PC-3 (cell line): ENCODE measurements around the gene CACNA1C. TPM values are rescaled to one million over a fixed set of nuclear protein-coding genes. Genes with fewer than 3 reads are reported as not detected.

Experiments used
- ATAC-seq: fragments of 200-7000 bp; cut with Tn5 transposase; 2 replicates; pipeline ENCODE4 v1.9.1; 2020; ENCODE audit warnings: mild to moderate bottlenecking, moderate library complexity
- BruUV-seq: library from RNA; stranded (reverse); fragments of 400-500 nt; replicated peaks from 2 replicates; lab custom pipeline; 2021; lab: Mats Ljungman, UMichigan
- CTCF ChIA-PET: fragments of 300-600 bp; sonication (Branson Sonifier 250); formaldehyde crosslinking; loops from one replicate; lab custom pipeline; 2022; ENCODE audit warnings: antibody characterized with exemption; lab: Charles Lee
- POLR2A ChIA-PET: fragments of 300-600 bp; sonication (Branson Sonifier 250); formaldehyde crosslinking; loops from one replicate; lab custom pipeline; 2022; ENCODE audit warnings: antibody characterized with exemption; ENCODE audit not compliant: unreplicated experiment; lab: Charles Lee
- DNase-seq: peaks from one replicate; pipeline ENCODE4 v3.0.0-alpha.2; 2015
- H2AFZ ChIP-seq: fragments of 300-600 bp; sonication (generic); 2 replicates; pipeline ENCODE4 v1.6.0; 2016; ENCODE audit warnings: antibody characterized with exemption, low read length
- H3F3A ChIP-seq: fragments of 300-600 bp; sonication (generic); one replicate; pipeline ENCODE4 v1.6.0; 2017; ENCODE audit warnings: antibody characterized with exemption, low read length, control low read depth, mild to moderate bottlenecking; ENCODE audit not compliant: unreplicated experiment
- H3K27ac ChIP-seq: fragments of 300-600 bp; sonication (generic); 2 replicates; pipeline ENCODE4 v1.5.1; 2016; ENCODE audit warnings: mild to moderate bottlenecking, low read length
- H3K27me3 ChIP-seq: fragments of 300-600 bp; sonication (generic); 2 replicates; pipeline ENCODE4 v1.6.1; 2016; ENCODE audit warnings: low read length, mixed read lengths
- H3K36me3 ChIP-seq: fragments of 300-600 bp; sonication (generic); 2 replicates; pipeline ENCODE4 v1.6.1; 2016; ENCODE audit warnings: low read depth, mixed run types, low read length, mixed read lengths
- H3K4me1 ChIP-seq: fragments of 300-600 bp; sonication (generic); 2 replicates; pipeline ENCODE4 v1.5.1; 2016; ENCODE audit warnings: low read length; ENCODE audit not compliant: insufficient read depth
- H3K4me2 ChIP-seq: fragments of 300-600 bp; sonication (generic); 2 replicates; pipeline ENCODE4 v1.6.0; 2016; ENCODE audit warnings: low read length
- H3K4me3 ChIP-seq: fragments of 300-600 bp; sonication (generic); 2 replicates; pipeline ENCODE4 v1.5.1; 2016; ENCODE audit warnings: mild to moderate bottlenecking, low read length, mixed read lengths
- H3K79me2 ChIP-seq: fragments of 300-600 bp; sonication (generic); 2 replicates; pipeline ENCODE4 v1.6.1; 2017; ENCODE audit warnings: low read length, mixed read lengths
- H3K9ac ChIP-seq: fragments of 300-600 bp; sonication (generic); 2 replicates; pipeline ENCODE4 v1.6.0; 2016; ENCODE audit warnings: mild to moderate bottlenecking, low read length
- H3K9me2 ChIP-seq: fragments of 300-600 bp; sonication (generic); replicated peaks from 2 replicates; pipeline ENCODE4 v1.6.1; 2016; ENCODE audit warnings: mixed run types, low read length, mixed read lengths
- H3K9me3 ChIP-seq: fragments of 300-600 bp; sonication (generic); 2 replicates; pipeline ENCODE4 v1.6.1; 2016; ENCODE audit warnings: low read length, mixed read lengths
- H4K20me1 ChIP-seq: fragments of 300-600 bp; sonication (generic); 2 replicates; pipeline ENCODE4 v1.6.1; 2016; ENCODE audit warnings: low read length, mixed read lengths
- EZH2 ChIP-seq: fragments of 300-600 bp; sonication (generic); IDR thresholded peaks from one replicate; pipeline ENCODE4 v1.6.1; 2017; ENCODE audit warnings: antibody characterized with exemption, mild to moderate bottlenecking, low read length; ENCODE audit not compliant: unreplicated experiment
- EZH2phosphoT487 ChIP-seq: fragments of 300-600 bp; sonication (generic); IDR thresholded peaks from 2 replicates; pipeline ENCODE4 v1.6.1; 2018; ENCODE audit warnings: mild to moderate bottlenecking, antibody characterized with exemption, low read length, borderline replicate concordance
- intact Hi-C: fragments of 100-400 bp; cut with micrococcal nuclease; formaldehyde crosslinking; loops from 2 replicates; pipeline ENCODE4 v1.9.0; 2023
- total RNA-seq: library from RNA; depleted of rRNA; stranded (reverse); fragments of >200 nt; gene quantifications from 2 replicates; pipeline ENCODE4 v1.2.3, GENCODE V29; 2014
- TF ChIP-seq, protein P1 (sequence below): fragments of 300-600 bp; sonication (generic); conservative IDR thresholded peaks from 2 replicates; pipeline ENCODE4 v1.5.1; 2017; ENCODE audit warnings: antibody characterized with exemption, low read depth, mild to moderate bottlenecking, low read length

The CACNA1C gene
- total RNA-seq, 1 experiment from 2014 or later, result not detected

DNA sequence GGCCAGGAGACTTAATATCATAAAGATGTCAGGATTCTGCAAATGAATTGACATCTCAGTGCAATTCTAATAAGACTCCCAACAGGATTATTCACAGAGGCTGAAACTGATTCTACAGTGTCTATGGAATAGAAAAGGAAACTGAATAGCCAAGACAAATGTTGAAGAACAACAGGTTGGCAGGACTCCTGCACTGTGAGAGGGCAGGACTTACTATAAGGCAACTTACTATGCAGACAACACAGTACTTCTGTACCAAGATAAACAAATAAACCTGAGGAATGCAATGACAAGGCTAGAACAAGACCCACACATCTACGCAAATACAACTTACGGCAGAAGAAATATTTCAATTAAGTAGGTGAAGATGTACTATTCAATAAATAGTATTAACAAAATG is 609.7 kb downstream of the CACNA1C start:
- Histone ChIP-seq H3K4me3 (no peak overlapping the region), H4K20me1 (no peaks in the 10 kb centered on the region), H3K4me1 (no peaks in the 10 kb centered on the region), H3K27me3 (peaks cover 55% of the 10 kb centered on the region), H2AFZ (no peak overlapping the region), H3K79me2 (no peaks in the 10 kb centered on the region), H3F3A (no peaks in the 10 kb centered on the region), H3K9me3 (no peaks in the 10 kb centered on the region), H3K9me2 (no peaks in the 10 kb centered on the region), H3K4me2 (no peak overlapping the region), H3K36me3 (no peaks in the 10 kb centered on the region), H3K9ac (no peak overlapping the region), H3K27ac (no peak overlapping the region)
- DNase-seq (no peak), ATAC-seq (no peak)
- TF ChIP-seq EZH2 (no peak), EZH2phosphoT487 (no peak)
- TF ChIP-seq, protein P1, sequence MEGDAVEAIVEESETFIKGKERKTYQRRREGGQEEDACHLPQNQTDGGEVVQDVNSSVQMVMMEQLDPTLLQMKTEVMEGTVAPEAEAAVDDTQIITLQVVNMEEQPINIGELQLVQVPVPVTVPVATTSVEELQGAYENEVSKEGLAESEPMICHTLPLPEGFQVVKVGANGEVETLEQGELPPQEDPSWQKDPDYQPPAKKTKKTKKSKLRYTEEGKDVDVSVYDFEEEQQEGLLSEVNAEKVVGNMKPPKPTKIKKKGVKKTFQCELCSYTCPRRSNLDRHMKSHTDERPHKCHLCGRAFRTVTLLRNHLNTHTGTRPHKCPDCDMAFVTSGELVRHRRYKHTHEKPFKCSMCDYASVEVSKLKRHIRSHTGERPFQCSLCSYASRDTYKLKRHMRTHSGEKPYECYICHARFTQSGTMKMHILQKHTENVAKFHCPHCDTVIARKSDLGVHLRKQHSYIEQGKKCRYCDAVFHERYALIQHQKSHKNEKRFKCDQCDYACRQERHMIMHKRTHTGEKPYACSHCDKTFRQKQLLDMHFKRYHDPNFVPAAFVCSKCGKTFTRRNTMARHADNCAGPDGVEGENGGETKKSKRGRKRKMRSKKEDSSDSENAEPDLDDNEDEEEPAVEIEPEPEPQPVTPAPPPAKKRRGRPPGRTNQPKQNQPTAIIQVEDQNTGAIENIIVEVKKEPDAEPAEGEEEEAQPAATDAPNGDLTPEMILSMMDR, result no peak
- CTCF ChIA-PET, result no interaction called here
- BruUV-seq, result no TSS peak
- intact Hi-C loops, result no loop called here
- POLR2A ChIA-PET, result no interaction called here

DNA sequence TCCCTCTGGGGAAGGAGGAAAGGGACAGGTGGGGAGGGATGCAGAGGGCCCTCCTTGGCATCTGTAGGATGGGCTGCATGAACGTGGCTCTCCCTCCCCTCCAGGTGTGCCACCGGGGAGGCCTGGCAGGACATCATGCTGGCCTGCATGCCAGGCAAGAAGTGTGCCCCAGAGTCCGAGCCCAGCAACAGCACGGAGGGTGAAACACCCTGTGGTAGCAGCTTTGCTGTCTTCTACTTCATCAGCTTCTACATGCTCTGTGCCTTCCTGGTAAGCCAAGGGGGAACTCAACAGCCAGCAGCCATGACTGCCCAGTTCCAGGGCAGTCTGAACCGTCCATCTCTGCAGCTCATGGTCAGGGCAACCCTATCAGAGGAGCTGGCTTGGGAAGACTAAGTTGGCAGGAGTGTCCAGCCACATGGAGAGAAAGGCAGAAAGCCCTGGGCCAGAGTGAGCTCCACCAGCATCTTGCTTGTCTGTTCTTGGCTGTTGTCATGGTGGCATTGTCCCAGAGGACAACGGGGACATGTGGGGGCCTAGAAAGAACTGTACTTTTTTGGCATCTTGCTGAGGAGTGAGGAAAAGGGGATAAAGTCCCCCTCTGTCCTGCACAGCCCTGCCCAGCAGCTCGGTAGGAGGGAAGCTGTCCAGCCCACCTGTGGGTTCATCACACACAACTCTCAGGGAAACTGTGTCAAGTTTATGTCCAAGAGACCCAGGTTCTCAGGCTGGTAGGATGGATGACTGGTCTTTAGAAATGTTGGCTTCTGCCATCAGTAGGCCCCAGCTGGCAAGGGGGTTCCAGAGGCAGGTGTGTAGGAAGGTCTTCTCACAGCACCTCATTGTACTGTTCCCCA is 612.2 kb downstream of the CACNA1C start:
- Histone ChIP-seq H3K9me3 (no peaks in the 10 kb centered on the region), H3K4me1 (no peaks in the 10 kb centered on the region), H3K9ac (no peak overlapping the region), H4K20me1 (no peaks in the 10 kb centered on the region), H3K9me2 (no peaks in the 10 kb centered on the region), H3F3A (no peaks in the 10 kb centered on the region), H3K79me2 (no peaks in the 10 kb centered on the region), H3K27me3 (peaks cover 74% of the 10 kb centered on the region), H3K27ac (no peak overlapping the region), H2AFZ (no peak overlapping the region), H3K4me2 (no peak overlapping the region), H3K4me3 (no peak overlapping the region), H3K36me3 (no peaks in the 10 kb centered on the region)
- DNase-seq (no peak), ATAC-seq (no peak)
- intact Hi-C loops, result no loop called here
- POLR2A ChIA-PET, result no interaction called here
- TF ChIP-seq, protein P1, result no peak
- TF ChIP-seq EZH2 (no peak), EZH2phosphoT487 (no peak)
- BruUV-seq, result no TSS peak
- CTCF ChIA-PET, result no interaction called here

DNA sequence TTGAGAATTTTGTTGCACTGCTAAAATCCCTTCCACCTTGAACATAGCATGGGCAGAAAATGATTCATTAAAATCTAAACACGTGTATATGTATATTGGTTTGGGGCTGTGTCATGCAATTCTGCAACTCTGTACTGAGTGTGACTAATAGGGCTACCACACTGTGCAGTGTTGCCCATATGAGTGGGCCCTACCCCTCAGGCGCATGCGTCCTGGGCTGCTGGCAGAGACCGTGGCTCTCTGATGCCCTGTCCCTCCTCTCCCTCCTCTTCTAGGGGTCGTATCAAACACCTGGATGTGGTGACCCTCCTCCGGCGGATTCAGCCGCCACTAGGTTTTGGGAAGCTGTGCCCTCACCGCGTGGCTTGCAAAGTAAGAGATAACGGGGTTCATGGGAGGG is 613.6 kb downstream of the CACNA1C start:
- intact Hi-C loops, result no loop called here
- Histone ChIP-seq H2AFZ (no peak overlapping the region), H3K9ac (no peak overlapping the region), H3K4me3 (no peak overlapping the region), H3K27me3 (peaks cover 82% of the 10 kb centered on the region), H3F3A (no peaks in the 10 kb centered on the region), H3K36me3 (no peaks in the 10 kb centered on the region), H3K27ac (no peak overlapping the region), H3K4me2 (no peak overlapping the region), H3K9me2 (no peaks in the 10 kb centered on the region), H3K79me2 (no peaks in the 10 kb centered on the region), H4K20me1 (no peaks in the 10 kb centered on the region), H3K4me1 (no peaks in the 10 kb centered on the region), H3K9me3 (no peaks in the 10 kb centered on the region)
- BruUV-seq, result no TSS peak
- no peak for ATAC-seq
- ChIA-PET CTCF (no interaction called here), POLR2A (no interaction called here)
- no peak for DNase-seq
- TF ChIP-seq, protein P1, result no peak
- TF ChIP-seq EZH2phosphoT487 (no peak), EZH2 (no peak)
